Body of pancreas (tissue), 4 donors: ENCODE results near the gene LTB4R.

ENCODE experiments used
- POLR2A ChIP-seq, 3 donors: fragments of 450-650 bp; IDR thresholded peaks; one replicate each; pipeline ENCODE4 v1.6.1; 2016; ENCODE audit warnings: antibody characterized with exemption in 3 of 3, mild to moderate bottlenecking in 2 of 3
- TF ChIP-seq, protein P1 (sequence below), 7 experiments: fragments of 450-650 bp in 4 of 7; fragments of 200-600 bp in 3 of 7; sonication (generic) in 3 of 7; IDR thresholded peaks; one replicate each; pipeline ENCODE4 v1.5.1; 2016 to 2019; ENCODE audit warnings: antibody characterized with exemption in 7 of 7

DNA sequence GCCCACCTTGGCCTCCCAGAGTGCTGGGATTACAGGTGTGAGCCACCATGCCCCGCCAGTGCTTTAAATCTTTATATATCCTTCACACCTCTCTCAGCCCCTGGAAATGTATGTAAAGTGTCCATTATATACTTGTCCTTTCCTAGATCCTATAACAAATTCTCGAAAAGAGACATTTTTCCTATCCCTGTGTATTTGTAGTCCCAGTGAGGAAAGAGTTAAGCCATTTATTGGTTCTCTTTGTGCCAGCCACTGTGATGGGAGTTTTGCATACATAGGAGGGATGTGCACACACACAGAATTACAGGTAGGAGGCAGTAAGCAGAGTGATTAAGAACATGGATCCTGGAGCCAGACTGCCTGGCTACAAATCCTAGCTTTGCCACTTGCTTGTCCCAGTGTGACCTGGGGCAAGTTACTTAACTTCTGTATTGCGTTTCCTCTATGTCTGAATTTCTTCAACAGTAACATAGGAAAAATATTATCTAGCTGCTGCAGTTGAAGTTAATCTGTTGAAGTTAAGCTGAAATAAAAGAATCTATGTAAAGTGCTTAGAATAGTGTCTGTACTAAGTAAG lies 37.8 kb upstream of the LTB4R start:
- TF ChIP-seq POLR2A (IDR thresholded peaks at IDR 0.05) = no peak
- TF ChIP-seq, protein P1, sequence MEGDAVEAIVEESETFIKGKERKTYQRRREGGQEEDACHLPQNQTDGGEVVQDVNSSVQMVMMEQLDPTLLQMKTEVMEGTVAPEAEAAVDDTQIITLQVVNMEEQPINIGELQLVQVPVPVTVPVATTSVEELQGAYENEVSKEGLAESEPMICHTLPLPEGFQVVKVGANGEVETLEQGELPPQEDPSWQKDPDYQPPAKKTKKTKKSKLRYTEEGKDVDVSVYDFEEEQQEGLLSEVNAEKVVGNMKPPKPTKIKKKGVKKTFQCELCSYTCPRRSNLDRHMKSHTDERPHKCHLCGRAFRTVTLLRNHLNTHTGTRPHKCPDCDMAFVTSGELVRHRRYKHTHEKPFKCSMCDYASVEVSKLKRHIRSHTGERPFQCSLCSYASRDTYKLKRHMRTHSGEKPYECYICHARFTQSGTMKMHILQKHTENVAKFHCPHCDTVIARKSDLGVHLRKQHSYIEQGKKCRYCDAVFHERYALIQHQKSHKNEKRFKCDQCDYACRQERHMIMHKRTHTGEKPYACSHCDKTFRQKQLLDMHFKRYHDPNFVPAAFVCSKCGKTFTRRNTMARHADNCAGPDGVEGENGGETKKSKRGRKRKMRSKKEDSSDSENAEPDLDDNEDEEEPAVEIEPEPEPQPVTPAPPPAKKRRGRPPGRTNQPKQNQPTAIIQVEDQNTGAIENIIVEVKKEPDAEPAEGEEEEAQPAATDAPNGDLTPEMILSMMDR (IDR thresholded peaks at IDR 0.05) = peak in 4 of 7 experiments; percentile 5 to 26 (median 22)
